SHP77 (cell line): ENCODE data around the gene DCLK1.
"Not testable (repeated sequence)": the region's sequence is repeated elsewhere in the genome, so short reads cannot be mapped to it uniquely, and the experiment has no call there.

Source experiments
- DNase-seq, 2 experiments: peaks; one replicate each; lab custom pipeline; 2025; lab: John Stamatoyannopoulos, UW

DCLK1 gene

GRCh38 chr13:36086117-36086516 lies 45.1 kb downstream of the DCLK1 start:
- peak; percentile 50 to 54 for DNase-seq

DNA sequence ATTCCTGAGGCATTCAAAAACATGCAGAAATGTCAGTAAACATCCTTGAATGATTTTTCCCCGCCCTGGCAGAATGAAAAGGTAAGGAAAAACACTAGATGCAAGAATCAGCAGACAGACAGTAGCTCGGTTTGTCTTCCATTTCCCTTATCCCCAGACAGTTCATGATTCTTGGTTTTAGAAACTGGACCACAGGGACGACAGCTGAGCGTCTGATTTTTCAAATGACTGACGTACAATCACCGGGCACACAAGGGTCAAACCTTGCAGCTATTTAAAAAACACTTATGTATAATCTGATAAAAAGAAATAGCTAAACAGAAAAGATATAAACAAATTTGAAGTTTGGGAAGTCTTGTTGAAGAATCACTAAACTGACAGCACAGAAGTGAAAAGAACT lies 47.1 kb downstream of the DCLK1 start:
- no peak for DNase-seq

GRCh38 chr13:36082806-36083205 lies 48.4 kb downstream of the DCLK1 start:
- DNase-seq = no peak

GRCh38 chr13:36082396-36082795 lies 48.8 kb downstream of the DCLK1 start:
- no peak for DNase-seq

- DNase-seq = no peak
Measured at GRCh38 chr13:36076211-36076610, 55.0 kb downstream of the DCLK1 start.

DNA sequence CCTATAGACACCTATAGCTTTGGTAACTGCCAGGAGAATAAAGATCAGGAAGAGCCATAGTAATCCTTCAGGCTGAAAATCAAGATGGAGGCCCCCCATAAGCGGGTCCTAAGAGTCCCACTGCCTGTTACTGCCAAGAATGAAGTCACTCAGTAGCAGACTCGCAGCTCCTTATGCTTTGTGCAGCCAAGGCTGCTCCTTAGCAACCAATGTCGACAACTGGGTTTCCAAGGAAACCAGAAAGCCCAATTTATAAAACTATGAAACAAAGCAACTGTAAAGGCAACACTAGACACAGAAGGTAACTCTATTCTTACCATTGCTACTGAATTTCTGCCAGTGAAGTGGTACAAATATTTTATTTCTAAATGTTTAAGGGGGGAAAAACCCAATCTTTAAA lies 56.5 kb downstream of the DCLK1 start:
- no peak for DNase-seq

DNA sequence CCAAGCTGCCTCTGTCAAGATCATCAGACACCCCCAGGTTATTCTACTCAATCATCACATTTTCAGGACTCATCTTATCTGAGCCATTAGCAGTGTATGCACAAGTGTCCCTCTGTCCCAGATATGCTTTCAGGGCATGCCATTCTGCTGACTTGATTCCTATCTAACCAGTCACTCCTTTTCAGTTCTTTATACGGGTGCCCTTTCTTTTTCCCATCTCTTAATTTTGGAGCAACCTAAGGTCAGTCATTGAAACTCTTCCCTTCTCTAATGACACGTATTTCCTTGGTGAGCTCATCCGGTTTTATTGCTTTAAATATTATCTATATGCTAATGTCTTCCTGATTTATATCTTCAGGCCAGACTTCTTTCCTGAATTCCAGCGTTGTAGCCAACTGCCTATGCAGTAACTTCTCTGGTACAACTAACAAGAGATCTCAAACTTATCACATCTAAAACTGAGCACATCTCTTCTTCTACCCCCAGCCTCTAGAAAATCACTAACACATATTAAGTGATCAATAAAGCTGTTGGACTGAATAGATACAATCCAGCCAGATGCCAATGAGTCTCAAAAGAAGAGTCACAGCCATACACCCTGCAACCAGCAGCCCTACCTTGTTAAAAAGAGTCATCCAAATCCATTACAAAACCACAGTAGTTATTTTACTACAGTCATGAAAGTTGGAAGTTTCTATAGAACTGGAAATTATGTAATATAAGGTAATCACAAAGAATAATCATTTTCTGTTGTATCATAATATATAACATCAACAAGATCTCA lies 58.8 kb downstream of the DCLK1 start:
- no peak for DNase-seq

DNA sequence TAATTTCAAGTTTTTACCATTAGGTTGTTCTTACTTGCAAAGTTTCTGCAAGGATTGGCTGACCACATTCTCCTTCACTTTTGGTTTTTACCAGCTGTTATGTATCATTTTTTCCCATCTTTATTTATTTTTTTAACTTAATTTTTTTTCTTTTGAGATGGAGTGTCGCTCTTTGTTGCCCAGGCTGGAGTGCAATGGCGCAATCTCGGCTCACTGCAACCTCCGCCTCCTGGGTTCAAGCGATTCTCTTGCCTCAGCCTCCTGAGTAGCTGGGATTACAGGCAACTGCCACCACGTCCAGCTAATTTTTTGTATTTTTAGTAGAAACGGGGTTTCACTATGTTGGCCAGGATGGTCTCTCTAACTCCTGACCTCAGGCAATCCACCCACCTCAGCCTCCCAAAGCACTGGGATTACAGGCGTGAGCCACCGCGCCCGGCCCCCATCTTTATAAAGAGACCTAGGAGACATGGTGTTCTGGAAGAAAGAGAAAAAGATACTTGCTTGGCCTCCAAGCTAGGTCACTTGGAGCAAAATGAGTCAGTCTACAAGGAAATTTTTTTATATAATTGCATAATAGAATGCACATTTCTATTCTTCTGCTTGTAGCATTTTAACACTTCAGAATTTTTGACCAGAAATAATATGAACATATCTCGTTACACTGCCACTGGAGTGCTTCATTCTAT lies 60.5 kb downstream of the DCLK1 start:
- not testable (repeated sequence) for DNase-seq

- DNase-seq = no peak
Measured at GRCh38 chr13:36069881-36070366, 61.3 kb downstream of the DCLK1 start.

DNA sequence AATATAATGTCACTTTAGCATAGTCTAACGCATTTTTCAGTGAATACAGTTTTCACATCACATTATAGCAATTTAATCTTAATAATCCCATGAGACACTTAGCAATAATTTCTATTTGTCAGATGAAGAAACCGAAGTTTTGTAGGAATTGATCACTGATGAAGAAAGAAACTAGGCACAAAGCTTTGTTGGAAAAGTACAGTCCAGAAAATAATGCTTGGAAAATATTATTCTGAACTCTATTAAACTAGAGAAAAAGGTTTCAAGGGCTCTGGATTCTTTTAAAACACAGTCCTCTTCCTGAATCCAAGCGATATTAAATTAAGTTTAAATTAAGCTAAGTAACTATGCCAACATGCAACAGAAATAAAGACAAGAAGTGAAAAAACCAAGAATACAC lies 62.2 kb downstream of the DCLK1 start:
- DNase-seq = no peak

- no peak for DNase-seq
Measured at GRCh38 chr13:36068566-36068965, 62.6 kb downstream of the DCLK1 start.

DNA sequence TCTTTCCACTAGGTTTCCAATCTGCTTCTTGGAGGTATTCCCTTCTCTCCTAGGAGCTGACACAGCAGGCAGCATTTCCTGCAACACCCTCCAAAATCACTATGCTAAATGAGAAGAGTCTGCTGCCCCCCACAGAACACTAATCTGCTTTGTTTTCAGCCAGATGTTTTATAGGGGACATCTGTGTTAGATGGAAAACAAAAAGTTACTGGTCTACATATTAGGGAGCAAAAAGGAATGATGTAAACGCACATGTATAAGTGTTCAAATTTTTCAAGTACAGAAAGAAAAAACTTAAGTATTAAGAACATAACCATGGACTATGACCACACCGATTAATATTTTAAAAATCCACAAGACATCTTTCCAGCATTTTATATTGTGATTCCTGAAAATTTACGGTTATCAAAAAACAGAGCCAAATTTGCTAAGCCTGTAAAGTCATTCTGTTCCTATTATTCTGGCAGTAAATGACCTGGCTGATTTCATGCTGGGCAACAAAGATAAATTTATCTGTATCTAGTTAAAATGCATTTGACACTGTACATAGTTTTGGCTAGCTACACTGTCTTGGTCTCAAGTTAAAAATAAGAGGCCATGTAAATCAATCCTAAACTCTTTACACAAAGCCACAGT lies 63.3 kb downstream of the DCLK1 start:
- no peak for DNase-seq

DNA sequence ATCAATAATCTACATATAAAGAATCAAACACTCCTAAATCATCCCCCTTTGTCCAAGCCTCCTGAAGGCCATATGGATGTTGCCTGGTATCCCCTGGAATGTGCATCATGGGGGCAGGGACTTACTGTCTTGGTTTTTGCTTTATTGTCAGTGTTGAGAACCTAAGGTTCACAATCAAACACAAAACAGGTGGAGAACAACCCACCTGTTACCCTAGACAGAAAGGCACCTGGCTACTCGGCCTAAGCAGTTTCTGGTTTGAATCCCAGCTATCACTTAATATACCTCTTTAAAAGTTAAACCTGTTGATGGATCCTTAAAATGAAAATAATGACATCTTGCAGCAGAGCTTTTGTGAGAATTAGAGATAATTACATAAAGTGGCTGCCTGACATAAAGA lies 68.9 kb downstream of the DCLK1 start:
- DNase-seq = no peak

GRCh38 chr13:36061621-36062020 lies 69.6 kb downstream of the DCLK1 start:
- no peak for DNase-seq

DNA sequence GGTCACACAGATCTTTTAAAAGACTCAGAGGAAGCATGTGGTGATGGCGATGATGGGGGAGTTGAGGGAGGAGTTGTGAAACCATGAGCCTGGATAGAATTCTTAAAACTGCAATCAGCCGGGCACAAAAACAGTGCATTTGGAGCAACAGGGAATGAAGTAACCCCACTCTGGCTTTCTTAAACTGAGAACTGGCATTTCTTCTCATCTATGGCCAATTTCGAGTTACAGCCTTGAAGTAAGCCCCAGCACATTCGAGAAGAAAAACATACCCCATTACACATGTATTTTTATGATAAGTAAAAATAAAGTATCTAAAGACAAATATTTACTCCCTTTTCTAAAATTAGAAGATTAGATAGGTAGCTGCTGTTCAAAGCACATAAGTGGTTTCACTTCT lies 70.1 kb downstream of the DCLK1 start:
- no peak for DNase-seq

DNA sequence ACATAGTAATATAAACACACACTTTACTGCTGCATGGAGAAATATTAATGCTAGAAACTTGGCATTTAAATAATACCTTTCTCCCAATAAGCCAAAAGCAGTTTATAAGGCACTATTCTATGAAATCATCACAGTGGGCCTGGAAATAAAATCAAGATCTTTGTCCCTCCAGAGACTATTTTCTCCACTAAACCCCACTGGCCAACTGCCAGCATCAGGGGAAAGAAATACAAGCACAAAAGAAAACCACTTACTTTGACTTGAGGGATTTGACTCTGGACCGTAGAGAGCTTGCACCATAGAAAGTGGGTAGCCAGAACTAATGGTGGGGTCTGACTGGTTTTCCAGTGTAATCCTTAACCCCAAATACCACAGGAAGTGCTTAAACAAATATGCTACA lies 71.9 kb downstream of the DCLK1 start:
- DNase-seq = no peak

- no peak for DNase-seq
Measured at GRCh38 chr13:36058116-36058515, 73.1 kb downstream of the DCLK1 start.

DNA sequence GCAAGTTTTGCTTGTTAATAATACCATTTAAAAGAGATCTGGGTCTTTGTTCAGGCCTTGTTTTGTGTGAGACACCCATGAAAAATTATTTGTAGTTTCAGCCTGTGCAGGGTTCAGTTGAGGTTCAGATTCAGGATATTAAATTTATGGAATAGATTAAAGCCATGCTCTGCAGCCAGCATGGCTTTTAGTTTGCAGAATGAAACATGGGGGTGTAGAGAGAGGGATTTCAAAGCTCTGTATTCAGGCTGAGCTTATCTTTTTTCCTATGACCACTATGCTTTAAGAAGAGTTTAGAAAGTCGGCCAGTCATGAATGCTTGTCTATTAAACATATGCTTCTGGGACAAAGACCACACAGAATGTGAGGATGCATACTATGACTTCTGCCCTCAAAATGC lies 73.6 kb downstream of the DCLK1 start:
- no peak for DNase-seq

DNA sequence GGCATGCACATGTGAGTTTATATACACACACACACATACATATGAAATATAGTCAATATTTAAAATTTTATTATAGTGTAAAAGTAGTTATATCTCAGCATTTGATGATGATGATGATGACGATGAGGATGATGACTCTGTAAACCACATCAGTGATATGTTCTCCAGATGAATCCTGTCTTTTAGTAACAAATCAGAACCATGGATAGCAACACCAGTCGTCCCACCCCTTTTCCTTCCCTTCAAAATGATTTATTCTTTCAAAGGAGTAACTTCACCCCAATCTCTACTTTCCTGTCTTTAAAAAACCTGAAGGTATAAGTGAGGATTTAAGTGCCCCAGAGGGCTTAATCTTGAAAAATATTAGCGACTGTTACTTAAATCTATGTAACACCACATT lies 74.1 kb downstream of the DCLK1 start:
- no peak for DNase-seq

DNA sequence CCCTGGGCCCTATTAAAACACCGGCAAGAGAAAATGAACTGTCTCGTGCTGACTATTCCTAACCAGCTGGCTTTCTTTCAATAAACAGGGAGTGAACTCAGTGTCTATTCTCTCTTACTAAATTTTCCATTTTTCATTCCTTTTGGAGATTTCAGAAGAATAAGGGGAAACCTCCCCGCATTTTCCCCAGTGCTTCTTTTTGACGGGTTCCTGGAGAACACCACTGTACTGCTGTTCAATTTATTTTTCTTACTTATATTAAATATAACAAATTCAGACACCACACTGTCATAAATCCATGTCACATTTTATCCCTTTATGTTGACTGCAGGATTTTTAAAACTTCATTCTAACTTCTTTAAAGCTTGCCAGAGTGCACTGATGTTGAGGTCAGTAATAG lies 75.8 kb downstream of the DCLK1 start:
- DNase-seq = no peak

- no peak for DNase-seq
Measured at GRCh38 chr13:36054041-36054440, 77.1 kb downstream of the DCLK1 start.

DNA sequence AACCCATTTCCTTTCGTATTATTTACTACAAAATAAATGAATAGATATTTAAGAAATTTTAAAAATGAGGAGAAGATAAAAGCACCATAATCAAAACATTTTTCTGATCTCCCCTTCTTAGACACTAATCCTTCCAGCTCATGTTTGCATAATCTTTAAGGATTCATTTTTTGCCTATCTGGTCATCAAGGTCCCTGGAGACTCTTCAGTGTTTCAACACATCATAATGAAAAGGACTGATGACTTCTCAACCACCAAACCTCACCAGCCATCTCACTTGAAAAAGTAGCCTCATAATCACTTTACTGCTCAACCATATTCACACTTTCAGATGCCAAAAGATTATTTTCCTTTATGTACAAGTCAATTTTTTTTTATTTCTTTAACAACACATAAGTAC lies 80.1 kb downstream of the DCLK1 start:
- no peak for DNase-seq

DNA sequence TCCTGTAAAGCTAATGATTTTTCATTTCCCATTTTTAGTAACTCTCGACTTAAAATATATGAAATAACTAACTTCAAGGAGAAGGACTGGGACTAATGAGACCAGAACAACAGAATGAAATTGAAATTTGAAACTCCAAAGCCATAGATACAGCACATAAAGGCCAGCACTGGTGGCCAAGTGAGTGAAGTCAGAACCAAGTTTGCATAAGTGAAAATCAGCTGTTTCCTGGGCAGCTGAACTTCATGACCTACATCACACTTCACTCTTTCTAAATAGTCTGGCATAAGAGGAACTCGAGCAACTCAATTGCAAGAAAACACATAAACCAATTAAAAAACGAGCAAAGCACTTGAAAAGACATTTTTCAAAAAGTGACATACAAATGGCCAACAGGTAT lies 84.5 kb downstream of the DCLK1 start:
- no peak for DNase-seq
